NCI-H1048 (cell line): Measurements from ENCODE around the gene SMARCD1.
A peak's percentile ranks its signal among the peaks of the same experiment; 100 is the strongest.
"Not testable (repeated sequence)": the region's sequence is repeated elsewhere in the genome, so short reads cannot be mapped to it uniquely, and the experiment has no call there.

Experiments used
- DNase-seq: peaks from one replicate; lab custom pipeline; 2025; lab: John Stamatoyannopoulos, UW

The SMARCD1 gene

DNA sequence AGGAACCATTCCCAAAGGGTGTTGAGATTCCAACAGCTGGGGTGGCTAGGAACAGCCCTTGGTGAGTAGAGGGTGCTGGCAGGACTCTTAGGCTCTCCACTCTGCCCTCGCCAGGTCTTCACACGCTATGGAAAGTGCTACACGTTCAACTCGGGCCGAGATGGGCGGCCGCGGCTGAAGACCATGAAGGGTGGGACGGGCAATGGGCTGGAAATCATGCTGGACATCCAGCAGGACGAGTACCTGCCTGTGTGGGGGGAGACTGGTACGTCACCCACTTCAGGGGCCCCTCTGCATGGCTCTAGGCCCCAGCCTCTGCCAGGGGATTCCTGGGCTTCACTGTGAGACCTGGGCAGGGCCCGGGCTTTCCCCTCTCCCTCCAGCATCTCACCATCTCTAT, 8.0 kb upstream of the SMARCD1 start:
- no peak for DNase-seq

- no peak for DNase-seq
Measured at GRCh38 chr12:50078281-50078680, 6.9 kb upstream of the SMARCD1 start.

DNA sequence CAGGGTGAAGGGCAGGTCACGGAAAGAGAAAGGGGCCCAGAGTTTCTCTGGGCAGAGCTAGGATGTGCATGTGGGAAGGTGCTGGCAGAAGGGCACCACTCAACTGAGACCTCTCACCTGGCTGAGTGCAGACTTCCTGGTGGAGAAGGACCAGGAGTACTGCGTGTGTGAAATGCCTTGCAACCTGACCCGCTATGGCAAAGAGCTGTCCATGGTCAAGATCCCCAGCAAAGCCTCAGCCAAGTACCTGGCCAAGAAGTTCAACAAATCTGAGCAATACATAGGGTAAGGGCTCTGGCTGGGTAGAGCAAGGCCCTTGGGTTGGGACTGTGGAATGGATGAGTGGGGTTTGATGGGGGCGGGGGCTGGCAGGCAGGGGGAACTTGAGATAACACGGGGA, 5.4 kb upstream of the SMARCD1 start:
- no peak for DNase-seq

GRCh38 chr12:50081096-50081808, 3.9 kb upstream of the SMARCD1 start:
- DNase-seq: no peak

DNA sequence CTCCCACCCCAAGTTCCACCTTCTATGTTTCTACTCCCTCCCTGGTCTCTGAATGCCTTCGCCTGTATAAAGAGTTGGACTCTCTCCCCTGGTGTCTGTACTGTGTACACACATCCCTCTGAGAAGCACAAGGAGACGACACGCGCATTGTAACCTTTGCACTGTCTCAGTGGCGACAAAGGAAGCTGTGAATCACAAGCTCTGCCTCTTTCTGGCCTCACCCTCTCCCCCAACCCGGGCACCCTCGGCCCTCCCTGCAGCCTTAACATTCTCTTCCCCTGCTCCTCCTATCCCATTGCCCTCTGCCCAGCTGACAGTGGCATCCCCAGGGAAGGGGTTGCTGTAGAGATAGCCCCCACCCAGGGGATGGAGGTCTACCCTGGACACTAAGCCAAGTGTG, 2.5 kb upstream of the SMARCD1 start:
- no peak for DNase-seq

GRCh38 chr12:50083301-50083700, 1.8 kb upstream of the SMARCD1 start:
- DNase-seq: no peak

DNA sequence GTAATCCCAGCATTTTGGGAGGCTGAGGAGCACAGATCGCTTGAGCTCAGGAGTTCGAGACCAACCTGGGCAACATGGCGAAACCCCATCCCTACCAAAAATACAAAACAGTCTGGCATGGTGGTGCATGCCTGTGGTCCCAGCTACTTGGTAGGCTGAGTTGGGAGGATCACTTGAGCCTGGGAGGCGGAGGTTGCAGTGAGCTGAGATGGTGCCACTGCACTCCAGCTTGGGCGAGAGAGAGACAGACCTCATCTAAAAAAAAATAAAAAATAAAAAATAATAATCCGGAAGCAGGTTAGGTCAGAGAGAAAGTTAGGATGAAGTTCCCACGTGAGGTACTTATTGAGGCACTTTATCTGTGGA, 750 bp upstream of the SMARCD1 start:
- DNase-seq: not testable (repeated sequence)

GRCh38 chr12:50085615-50086072, 502 bp downstream of the SMARCD1 start:
- no peak for DNase-seq

GRCh38 chr12:50086148-50086547, 1.0 kb downstream of the SMARCD1 start:
- no peak for DNase-seq

DNA sequence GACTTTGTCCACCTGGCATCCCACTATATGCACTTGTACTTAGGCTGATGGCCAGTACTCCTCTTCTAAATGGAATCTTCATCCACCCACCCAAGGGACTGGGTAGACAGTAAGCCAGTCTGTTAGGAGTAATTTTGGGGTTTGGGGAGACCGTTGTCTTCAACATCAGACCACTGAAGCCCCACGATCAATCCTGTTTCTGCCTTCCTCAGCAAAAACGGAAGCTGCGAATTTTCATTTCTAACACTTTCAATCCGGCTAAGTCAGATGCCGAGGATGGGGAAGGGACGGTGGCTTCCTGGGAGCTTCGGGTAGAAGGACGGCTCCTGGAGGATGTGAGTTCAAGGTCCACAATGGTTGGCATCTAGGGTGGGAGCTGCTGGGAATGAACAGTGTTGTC, 2.0 kb downstream of the SMARCD1 start:
- no peak for DNase-seq

- DNase-seq: no peak
Measured at GRCh38 chr12:50087995-50088394, 2.9 kb downstream of the SMARCD1 start.

- peak; percentile 37 for DNase-seq
Measured at GRCh38 chr12:50088577-50089335, 3.6 kb downstream of the SMARCD1 start.

GRCh38 chr12:50089730-50090129, 4.6 kb downstream of the SMARCD1 start:
- no peak for DNase-seq

- no peak for DNase-seq
Measured at GRCh38 chr12:50090391-50090790, 5.2 kb downstream of the SMARCD1 start.

GRCh38 chr12:50097952-50098351, 12.8 kb downstream of the SMARCD1 start:
- no peak for DNase-seq

- no peak for DNase-seq
Measured at GRCh38 chr12:50099302-50100008, 14.3 kb downstream of the SMARCD1 start.

DNA sequence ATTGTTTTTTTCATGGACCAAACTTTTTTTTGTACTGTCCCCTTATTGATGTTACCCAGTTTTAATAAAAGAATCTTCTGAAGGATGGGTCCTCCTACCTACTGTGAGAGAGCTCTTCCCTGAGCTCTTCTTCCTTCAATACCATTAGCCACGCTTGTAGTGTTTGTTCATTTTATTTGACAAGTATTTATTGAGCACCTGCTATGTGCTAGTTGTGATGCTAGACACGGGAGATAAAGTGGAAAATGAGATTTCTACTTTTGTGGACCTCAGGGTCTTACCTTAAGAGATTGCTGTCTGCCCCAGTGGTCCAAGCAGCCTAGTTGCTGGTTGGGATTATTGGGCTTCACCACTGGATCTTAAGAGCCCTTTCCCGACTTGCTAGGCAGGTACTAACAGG, 15.4 kb downstream of the SMARCD1 start:
- no peak for DNase-seq

- DNase-seq: no peak
Measured at GRCh38 chr12:50101663-50102062, 16.5 kb downstream of the SMARCD1 start.

- no peak for DNase-seq
Measured at GRCh38 chr12:50102131-50102531, 17.0 kb downstream of the SMARCD1 start.

DNA sequence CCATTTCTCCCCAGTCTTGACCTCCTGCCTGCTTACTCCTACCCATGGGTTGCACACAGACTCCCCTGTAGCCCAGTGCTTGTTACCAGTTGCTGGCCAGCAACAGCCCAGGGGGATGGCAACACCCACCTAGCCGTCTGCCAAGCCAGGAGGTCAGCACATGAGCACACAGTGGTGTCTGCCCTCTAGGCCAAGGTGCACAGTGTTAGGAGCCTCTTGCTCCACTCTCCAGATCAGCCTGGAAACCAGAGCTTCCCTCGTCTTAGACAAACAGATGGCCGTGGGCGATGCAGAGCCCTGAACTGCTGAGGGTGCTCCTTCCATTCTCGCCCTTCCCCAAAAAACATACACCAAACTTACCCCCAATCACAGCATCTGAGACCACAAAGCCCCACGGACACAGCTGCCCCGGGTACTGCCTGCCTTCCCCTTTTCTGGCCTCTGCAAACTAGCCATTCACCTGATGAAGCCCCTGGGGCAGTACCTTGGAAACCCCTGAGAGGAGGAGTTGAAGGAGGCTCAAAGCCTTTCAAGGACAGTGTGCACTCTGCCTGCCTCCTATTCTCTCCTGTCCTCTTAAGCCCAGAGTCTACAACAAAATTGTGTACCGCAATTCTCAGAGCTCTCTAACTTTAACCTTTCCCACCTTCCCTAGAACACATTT, 17.6 kb downstream of the SMARCD1 start:
- DNase-seq: no peak

DNA sequence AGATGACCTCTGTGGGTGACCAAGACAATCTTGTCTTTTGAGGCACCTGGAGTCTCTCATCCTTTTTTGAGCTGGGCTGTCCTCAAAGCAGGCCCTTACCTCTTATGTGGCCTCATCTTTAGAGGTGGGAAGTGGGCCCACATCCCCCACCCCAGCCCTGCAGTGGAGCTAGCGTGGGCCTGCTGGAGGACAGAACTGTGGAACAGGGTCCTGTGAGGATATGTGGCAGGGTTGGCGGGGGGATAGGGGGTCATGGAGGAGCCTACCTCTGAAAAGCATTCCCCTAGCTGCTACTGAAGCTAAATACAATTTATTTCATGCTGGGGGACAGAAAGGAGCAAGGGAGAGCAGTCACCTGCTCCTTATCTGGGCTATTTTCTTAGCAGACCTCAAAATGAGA, 18.2 kb downstream of the SMARCD1 start:
- DNase-seq: no peak

DNA sequence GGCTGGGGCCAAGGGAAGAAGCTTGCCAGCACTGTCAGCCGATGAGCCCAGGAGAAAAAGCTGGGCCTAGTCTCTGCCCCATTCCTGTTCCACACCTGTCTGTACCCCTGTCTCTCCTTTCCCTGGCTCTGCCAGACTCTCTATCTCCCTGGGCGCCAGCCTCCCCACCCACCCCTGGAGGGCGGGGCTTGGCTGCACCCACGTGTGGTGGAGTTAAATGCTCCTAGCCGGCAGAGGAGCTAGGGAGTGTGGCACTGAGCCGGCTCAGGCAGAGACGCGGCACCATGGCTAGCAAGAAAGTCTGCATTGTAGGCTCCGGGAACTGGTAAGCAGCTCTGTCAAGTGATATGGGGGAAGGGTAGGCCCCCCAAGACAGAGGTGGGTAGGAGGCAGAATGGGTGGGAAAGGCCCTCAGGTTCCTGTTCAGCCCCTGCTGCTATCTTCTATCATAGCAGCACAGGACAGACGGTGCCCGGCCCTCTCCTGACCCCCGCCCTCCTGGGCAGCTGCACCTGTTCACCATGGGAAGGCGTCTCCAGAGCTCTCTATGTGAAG, 18.7 kb downstream of the SMARCD1 start, which contains the start of gene GPD1:
TSS of gene GPD1 (plus strand) at position 242 of the 555 bp plus-strand sequence. CDS start at position 285, 43 bp downstream.
- DNase-seq: no peak
